IPS DF 4.7 (cell line): ENCODE results near the gene LEMD2.

Experiments used
- DNase-seq: peaks from one replicate; pipeline ENCODE4 v3.0.0-alpha.2; 2013; ENCODE audit warnings: low spot score; ENCODE audit errors: extremely low read depth

The LEMD2 gene

GRCh38 chr6:33797626-33798342 is 8.9 kb upstream of the LEMD2 start:
- DNase-seq = no peak

- no peak for DNase-seq
These were observed 6.1 kb upstream of the LEMD2 start for GRCh38 chr6:33794910-33795623.

GRCh38 chr6:33792981-33793380 is 4.1 kb upstream of the LEMD2 start:
- DNase-seq = no peak

GRCh38 chr6:33791620-33792019 is 2.7 kb upstream of the LEMD2 start:
- DNase-seq = no peak

- no peak for DNase-seq
These were observed 2.0 kb upstream of the LEMD2 start for GRCh38 chr6:33790910-33791309.

- DNase-seq = no peak
These were observed 1.4 kb upstream of the LEMD2 start for GRCh38 chr6:33790379-33790778.

GRCh38 chr6:33789550-33789895 is 593 bp upstream of the LEMD2 start:
- DNase-seq = no peak

GRCh38 chr6:33787954-33788693 is 806 bp downstream of the LEMD2 start:
- no peak for DNase-seq

- DNase-seq = no peak
These were observed 1.5 kb downstream of the LEMD2 start for GRCh38 chr6:33787346-33787953.

- no peak for DNase-seq
These were observed 2.2 kb downstream of the LEMD2 start for GRCh38 chr6:33786736-33787135.

- no peak for DNase-seq
These were observed 3.2 kb downstream of the LEMD2 start for GRCh38 chr6:33785778-33786177.

GRCh38 chr6:33784787-33785186 is 4.1 kb downstream of the LEMD2 start:
- DNase-seq = no peak

- no peak for DNase-seq
These were observed 5.0 kb downstream of the LEMD2 start for GRCh38 chr6:33783781-33784520.

- no peak for DNase-seq
These were observed 6.4 kb downstream of the LEMD2 start for GRCh38 chr6:33782561-33782960.

GRCh38 chr6:33781131-33781975 is 7.6 kb downstream of the LEMD2 start:
- DNase-seq = no peak

GRCh38 chr6:33779895-33780294 is 9.0 kb downstream of the LEMD2 start:
- DNase-seq = no peak

GRCh38 chr6:33779290-33779689 is 9.6 kb downstream of the LEMD2 start:
- no peak for DNase-seq

GRCh38 chr6:33778444-33779121 is 10.3 kb downstream of the LEMD2 start:
- DNase-seq = no peak

GRCh38 chr6:33777398-33778388 is 11.2 kb downstream of the LEMD2 start:
- DNase-seq = no peak
